Heart left ventricle (tissue), 16 donors: ENCODE data around the gene GTF3A. TPM values are rescaled to one million over a fixed set of nuclear protein-coding genes. Genes with fewer than 3 reads are reported as not detected.
A peak's percentile ranks its signal among the peaks of the same experiment; 100 is the strongest.

Source experiments
- ATAC-seq, 4 donors: fragments of 200-7000 bp; cut with Tn5 transposase; one replicate each; pipeline ENCODE4 v1.9.1; 2020 to 2022; ENCODE audit warnings: moderate library complexity in 4 of 4, mild to moderate bottlenecking in 3 of 4, moderate number of reproducible peaks in 1 of 4
- DNase-seq, 5 donors: peaks; one replicate each; pipeline ENCODE4 v3.0.0-alpha.2; 2020
- H3K27ac ChIP-seq, 12 donors: fragments of 200-600 bp; sonication (generic) in 4 of 12; one replicate each; pipeline versions ENCODE4 v1.5.0 to v1.8.0; 2016 to 2022; ENCODE audit warnings: mild to moderate bottlenecking in 2 of 12
- H3K27me3 ChIP-seq, 9 donors: fragments of 200-600 bp; sonication (generic) in 2 of 9; one replicate each; pipeline versions ENCODE4 v1.5.1 to v1.8.0; 2016 to 2022; ENCODE audit warnings: mild to moderate bottlenecking in 3 of 9
- H3K36me3 ChIP-seq, 9 donors: fragments of 200-600 bp; sonication (generic) in 2 of 9; one replicate each; pipeline versions ENCODE4 v1.5.0 to v1.8.0; 2018 to 2022; ENCODE audit warnings: mild to moderate bottlenecking in 2 of 9
- H3K4me1 ChIP-seq, 12 donors: fragments of 200-600 bp; sonication (generic) in 4 of 12; one replicate each; pipeline versions ENCODE4 v1.5.0 to v1.8.0; 2016 to 2022; ENCODE audit warnings: mild to moderate bottlenecking in 3 of 12
- H3K4me3 ChIP-seq, 12 donors: fragments of 200-600 bp; sonication (generic) in 4 of 12; one replicate each; pipeline versions ENCODE4 v1.5.0 to v1.8.0; 2017 to 2022; ENCODE audit warnings: mild to moderate bottlenecking in 9 of 12, moderate library complexity in 4 of 12
- H3K9me3 ChIP-seq, 12 donors: fragments of 200-600 bp; sonication (generic) in 4 of 12; one replicate each; pipeline versions ENCODE4 v1.5.0 to v1.8.0; 2016 to 2022; ENCODE audit warnings: mild to moderate bottlenecking in 1 of 12
- POLR2A ChIP-seq, 2 donors: fragments of 450-650 bp; IDR thresholded peaks; one replicate each; pipeline ENCODE4 v1.6.1; 2017; ENCODE audit warnings: antibody characterized with exemption in 2 of 2, mild to moderate bottlenecking in 2 of 2, moderate library complexity in 2 of 2
- WGBS, 4 donors: extraction: QIAGEN DNeasy Blood & Tissue Kit in 2 of 4; methylation state at CpG; one replicate each; pipeline versions ENCODE4 v1.1.5 to v1.1.7; 2013 to 2018; 5-methylcytosine and 5-hydroxymethylcytosine counted together
- intact Hi-C, 10 donors: fragments of 100-400 bp; cut with DNase I; formaldehyde crosslinking; loops; one replicate each; pipeline versions ENCODE4 v1.11.1 to v1.14.2; 2022
- polyA plus RNA-seq, 2 donors: library from polyadenylated mRNA; stranded (reverse); fragments of 200-250 nt; gene quantifications; one replicate each; pipeline ENCODE4 v1.2.3, GENCODE V29; 2013
- total RNA-seq, 9 donors: library from RNA; depleted of rRNA in 2 of 9; stranded (reverse); fragments of >200 nt in 2 of 9; fragmentation: NEBNext Ultra II Directional in 3 of 9; extraction: Animal tissue kit (Norgen Biotek cat#: 25700) in 3 of 9; gene quantifications; one replicate each; pipeline versions ENCODE4 v1.1.0 to v1.2.4, GENCODE V29; 2016 to 2023
- TF ChIP-seq, protein P1 (sequence below), 12 donors: fragments of 200-600 bp; sonication (generic) in 4 of 12; IDR thresholded peaks; one replicate each; pipeline versions ENCODE4 v1.5.0 to v1.8.0; 2018 to 2022; ENCODE audit warnings: antibody characterized with exemption in 12 of 12, mild to moderate bottlenecking in 5 of 12
- donor health status: ischemic (EF 13 %, LVEDD 7.1; RV severe dilation, severe dysfunction).
- donor health status: healthy with polysubstance abuse.
- donor health status: DM: no; HTN: yes; CAD: no.
- donor health status: DM: no; HTN: no; CAD: no.
- donor health status: ischemic (EF 25% LVEDD 6.9; RV normal size, moderate dysfunction).
- donor health status: ischemic (EF 25% LVEDD 5.7; RV mildly dilated, moderate dysfunction).
- donor health status: healthy.
- donor health status: DM: yes; HTN: yes; CAD: no.
- donor health status: ischemic (EF 35%, LVEDD 5.7; RV mildly dilated, moderate dysfunction).
- donor health status: nonischemic (EF 11% LVEDD 7.7; RV severe dilation, severe dysfunction).
- donor health status: DM: yes; HTN: yes; CAD: no.
- donor health status: PGD.
- donor health status: ischemic (EF 29% LVEDD 5.4; RV normal size, mild dysfunction).
- donor health status: nonischemic (EF 23%, LVEDD 6.1; RV moderate dilation, normal function).

The GTF3A gene
- total and polyA plus RNA-seq, 11 donors, result 138 to 593 (median 201) TPM

DNA sequence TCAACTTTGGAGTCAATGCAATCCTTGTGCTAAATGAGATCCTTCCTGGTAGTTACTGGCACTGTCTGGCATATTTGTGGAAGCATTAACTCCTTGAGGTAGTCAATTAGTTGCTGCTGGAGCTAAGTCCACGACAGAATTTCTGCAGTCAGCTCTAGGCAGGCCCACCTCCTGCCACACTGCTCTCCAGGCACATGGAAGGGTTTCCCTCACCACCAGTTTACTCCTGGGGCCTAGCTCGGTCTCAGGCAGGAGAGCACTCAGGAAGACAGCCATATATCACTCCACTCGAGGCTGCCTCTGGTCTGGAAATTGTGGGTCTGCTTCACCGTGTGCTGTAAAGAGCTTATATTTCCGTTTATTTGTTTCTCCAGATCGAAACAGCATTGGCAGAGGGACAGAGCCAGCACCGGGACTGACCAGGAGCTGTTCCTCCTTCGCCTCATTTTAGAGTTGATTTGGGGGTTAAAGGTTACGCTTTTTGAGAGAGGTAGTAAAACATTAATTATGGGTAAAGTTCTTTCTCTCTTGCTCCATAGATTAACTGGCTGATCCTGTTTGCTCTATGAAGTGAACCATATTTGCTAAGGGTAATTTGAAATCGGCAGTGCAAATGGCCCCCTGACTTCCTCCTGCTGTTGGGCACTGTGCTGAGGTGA lies 20.6 kb upstream of the GTF3A start:
- 64 to 69% (median 67%) methylated on average over 10 of the region's 10 CpGs for WGBS, 4 donors
- peak overlapping the region in 7 of 12 donors; percentile 28 to 74 (median 46) for H3K27ac ChIP-seq
- H3K27me3 ChIP-seq, result no peaks in the 10 kb centered on the region
- H3K36me3 ChIP-seq, result no peaks in the 10 kb centered on the region
- peaks cover 0 to 13% (median 9%) of the 10 kb centered on the region in 12 donors for H3K4me1 ChIP-seq
- TF ChIP-seq POLR2A (IDR thresholded peaks at IDR 0.05), result no peak
- TF ChIP-seq, protein P1, sequence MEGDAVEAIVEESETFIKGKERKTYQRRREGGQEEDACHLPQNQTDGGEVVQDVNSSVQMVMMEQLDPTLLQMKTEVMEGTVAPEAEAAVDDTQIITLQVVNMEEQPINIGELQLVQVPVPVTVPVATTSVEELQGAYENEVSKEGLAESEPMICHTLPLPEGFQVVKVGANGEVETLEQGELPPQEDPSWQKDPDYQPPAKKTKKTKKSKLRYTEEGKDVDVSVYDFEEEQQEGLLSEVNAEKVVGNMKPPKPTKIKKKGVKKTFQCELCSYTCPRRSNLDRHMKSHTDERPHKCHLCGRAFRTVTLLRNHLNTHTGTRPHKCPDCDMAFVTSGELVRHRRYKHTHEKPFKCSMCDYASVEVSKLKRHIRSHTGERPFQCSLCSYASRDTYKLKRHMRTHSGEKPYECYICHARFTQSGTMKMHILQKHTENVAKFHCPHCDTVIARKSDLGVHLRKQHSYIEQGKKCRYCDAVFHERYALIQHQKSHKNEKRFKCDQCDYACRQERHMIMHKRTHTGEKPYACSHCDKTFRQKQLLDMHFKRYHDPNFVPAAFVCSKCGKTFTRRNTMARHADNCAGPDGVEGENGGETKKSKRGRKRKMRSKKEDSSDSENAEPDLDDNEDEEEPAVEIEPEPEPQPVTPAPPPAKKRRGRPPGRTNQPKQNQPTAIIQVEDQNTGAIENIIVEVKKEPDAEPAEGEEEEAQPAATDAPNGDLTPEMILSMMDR (IDR thresholded peaks at IDR 0.05), result no peak
- H3K4me3 ChIP-seq, result no peak overlapping the region
- H3K9me3 ChIP-seq, result no peaks in the 10 kb centered on the region
- intact Hi-C loops, result loop anchor here in 2 of 10 donors (10.0 kb wide), 2 partner anchors 131 to 381 kb away; no protein-coding TSS in a partner anchor
- ATAC-seq (peak in 2 of 4 donors; percentile 12 to 17), DNase-seq (no peak)

DNA sequence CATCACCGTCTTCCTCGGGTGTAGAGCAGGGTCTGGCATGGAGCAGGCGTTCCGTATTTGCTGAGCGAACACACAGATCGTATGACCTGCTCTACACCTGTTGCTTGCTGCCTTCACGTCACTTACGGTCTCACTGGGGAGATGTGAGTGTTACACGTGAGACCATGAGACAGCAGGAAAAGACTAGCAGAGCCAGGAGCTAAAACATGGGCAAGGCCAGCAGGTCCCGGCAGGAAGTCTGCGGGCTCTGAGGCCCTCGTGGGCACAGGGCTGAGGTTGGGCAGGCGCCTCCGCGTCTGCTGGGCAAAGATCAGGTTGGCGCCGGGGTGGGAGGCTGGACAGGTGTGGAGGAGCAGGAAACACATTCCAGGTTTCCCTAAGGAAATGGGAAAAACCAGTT lies 19.7 kb upstream of the GTF3A start:
- Histone ChIP-seq H3K27ac (no peak overlapping the region), H3K4me1 (peaks cover 0 to 13% (median 9%) of the 10 kb centered on the region in 12 donors), H3K9me3 (peaks cover 0 to 3% (median 0%) of the 10 kb centered on the region in 12 donors), H3K4me3 (no peak overlapping the region), H3K27me3 (peaks cover 0 to 4% (median 0%) of the 10 kb centered on the region in 9 donors), H3K36me3 (no peaks in the 10 kb centered on the region)
- 90 to 93% (median 92%) methylated on average over 17 of the region's 17 CpGs for WGBS, 4 donors
- TF ChIP-seq, protein P1 (IDR thresholded peaks at IDR 0.05), result no peak
- no peak for TF ChIP-seq POLR2A (IDR thresholded peaks at IDR 0.05)
- ATAC-seq, result no peak
- intact Hi-C loops, result loop anchor here in 2 of 10 donors (10.0 kb wide), 2 partner anchors 130 to 380 kb away; no protein-coding TSS in a partner anchor
- DNase-seq, result no peak

DNA sequence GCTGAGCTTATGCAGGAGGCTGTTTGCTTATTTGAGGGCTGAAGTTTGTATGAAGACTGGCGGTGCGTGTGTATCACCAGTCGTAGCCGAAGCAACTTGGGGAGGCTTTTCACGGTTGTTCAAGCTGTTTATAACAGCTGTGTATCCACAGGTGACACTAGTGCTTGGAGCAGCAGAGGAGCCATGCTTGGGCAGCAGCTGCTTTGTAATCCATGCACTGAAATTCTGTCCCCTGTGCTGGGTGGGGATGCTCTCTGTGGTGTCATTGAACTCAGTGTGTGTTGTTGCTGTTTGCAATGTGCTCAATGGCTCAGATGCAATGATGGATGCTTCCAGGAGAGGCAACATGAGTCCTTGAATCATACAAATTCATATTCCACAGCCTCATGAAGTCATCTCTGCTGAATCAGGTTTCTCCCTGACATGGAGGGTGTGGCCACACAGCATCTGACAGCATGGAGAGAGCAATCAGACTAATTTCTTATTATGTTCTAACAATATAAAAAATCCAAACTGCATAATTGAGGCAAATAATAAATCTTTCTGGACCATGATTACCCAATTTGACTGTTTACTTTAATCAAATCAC lies 18.8 kb upstream of the GTF3A start:
- ATAC-seq, result no peak
- intact Hi-C loops, result loop anchor here in 2 of 10 donors (10.0 kb wide), 2 partner anchors 129 to 379 kb away; no protein-coding TSS in a partner anchor
- no peak for TF ChIP-seq POLR2A (IDR thresholded peaks at IDR 0.05)
- Histone ChIP-seq H3K36me3 (no peaks in the 10 kb centered on the region), H3K27me3 (peaks cover 0 to 9% (median 0%) of the 10 kb centered on the region in 9 donors), H3K4me1 (peaks cover 0 to 13% (median 9%) of the 10 kb centered on the region in 12 donors), H3K9me3 (peaks cover 0 to 7% (median 0%) of the 10 kb centered on the region in 12 donors), H3K4me3 (no peak overlapping the region), H3K27ac (no peak overlapping the region)
- DNase-seq, result no peak
- 87 to 96% (median 91%) methylated on average over 5 of the region's 5 CpGs for WGBS, 4 donors

DNA sequence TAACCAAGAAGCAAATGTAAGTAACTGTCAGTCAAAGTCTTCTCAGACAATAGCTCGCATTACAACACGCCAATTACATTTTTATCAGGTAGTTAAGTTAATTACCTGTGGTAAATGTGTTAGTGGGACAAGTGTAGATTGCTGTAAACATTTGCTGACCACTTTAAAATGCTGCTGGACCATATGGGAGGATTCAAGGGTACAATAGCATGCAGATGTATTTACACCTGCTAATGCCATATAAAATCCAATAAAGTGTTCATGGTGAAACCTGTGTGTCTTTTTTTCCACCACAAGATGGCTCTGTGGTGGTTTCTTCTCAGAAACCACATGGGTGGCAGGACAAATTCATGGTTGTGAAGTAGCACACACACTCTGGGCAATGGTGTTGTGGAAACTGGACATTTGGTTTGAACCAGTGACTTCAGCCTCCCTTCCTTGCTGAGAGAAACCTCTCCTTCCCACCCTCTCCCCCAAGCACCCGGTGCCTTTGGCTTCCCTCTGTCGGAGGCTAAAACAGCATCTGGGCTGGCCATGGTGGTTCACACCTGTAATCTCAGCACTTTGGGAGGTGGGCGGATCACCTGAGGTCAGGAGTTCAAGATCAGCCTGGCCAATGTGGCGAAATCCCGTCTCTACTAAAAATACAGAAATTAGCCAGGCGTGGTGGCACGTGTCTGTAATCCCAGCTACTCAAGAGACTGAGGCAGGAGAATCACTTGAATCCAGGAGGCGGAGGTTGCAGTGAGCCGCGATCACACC lies 18.1 kb upstream of the GTF3A start:
- no peak overlapping the region for H3K27ac ChIP-seq
- no peak overlapping the region for H3K4me3 ChIP-seq
- peaks cover 0 to 9% (median 0%) of the 10 kb centered on the region in 9 donors for H3K27me3 ChIP-seq
- H3K36me3 ChIP-seq, result no peaks in the 10 kb centered on the region
- no peak for DNase-seq
- TF ChIP-seq POLR2A (IDR thresholded peaks at IDR 0.05), result no peak
- TF ChIP-seq, protein P1 (IDR thresholded peaks at IDR 0.05), result peak; percentile 34 to 67 (median 52)
- WGBS, 4 donors, result 85 to 90% (median 88%) methylated on average over 12 of the region's 12 CpGs
- peaks cover 0 to 7% (median 0%) of the 10 kb centered on the region in 12 donors for H3K9me3 ChIP-seq
- peaks cover 0 to 12% (median 7%) of the 10 kb centered on the region in 12 donors for H3K4me1 ChIP-seq
- peak in 2 of 4 donors; percentile 31 to 47 for ATAC-seq
- intact Hi-C loops, result loop anchor here in 2 of 10 donors (10.0 kb wide), 2 partner anchors 128 to 378 kb away; no protein-coding TSS in a partner anchor
